ENCODE results near the gene FAM200A.

GRCh38 chr7:99539213-99539811 lies 12.6 kb downstream of the FAM200A start:
- TF ChIP-seq ZNF426 (tag by site-specific recombination; IDR thresholded peaks at IDR 0.05) (no peak), ZBTB49 (tag by site-specific recombination; IDR thresholded peaks at IDR 0.05; ENCODE audit: low read depth) (no peak)
